SU-DHL-6 (cell line): ENCODE data around the gene TTK.

Experiments
- H2AFZ ChIP-seq: fragments of 200-600 bp; sonication (generic); 2 replicates; pipeline ENCODE4 v1.6.1; 2014; ENCODE audit warnings: low read depth, mild to moderate bottlenecking, moderate library complexity, mixed read lengths, antibody characterized with exemption, low read length; ENCODE audit not compliant: severe bottlenecking
- H3F3A ChIP-seq: fragments of 200-600 bp; shearing (Covaris generic); 2 replicates; pipeline ENCODE4 v1.6.0; 2016; ENCODE audit warnings: antibody characterized with exemption, mild to moderate bottlenecking; ENCODE audit not compliant: insufficient read depth
- H3K27ac ChIP-seq: fragments of 200-600 bp; sonication (generic); 2 replicates; pipeline ENCODE4 v1.5.1; 2016; ENCODE audit warnings: low read depth, mild to moderate bottlenecking, low read length, moderate library complexity, mixed read lengths
- H3K27me3 ChIP-seq: fragments of 200-600 bp; sonication (generic), shearing (Covaris generic); 2 replicates; pipeline ENCODE4 v1.6.0; 2014; ENCODE audit warnings: mild to moderate bottlenecking, low read length
- H3K36me3 ChIP-seq: fragments of 200-600 bp; sonication (generic); 2 replicates; pipeline ENCODE4 v1.6.1; 2014; ENCODE audit warnings: mild to moderate bottlenecking, low read length, mixed read lengths
- H3K4me2 ChIP-seq: fragments of 300-600, 200-600 bp; shearing (Covaris generic), sonication (generic); 2 replicates; pipeline ENCODE4 v1.6.0; 2014; ENCODE audit warnings: low read length, low read depth, mild to moderate bottlenecking; ENCODE audit not compliant: poor library complexity, severe bottlenecking
- H3K4me3 ChIP-seq: fragments of 200-600 bp; sonication (generic); 2 replicates; pipeline ENCODE4 v1.5.1; 2014; ENCODE audit warnings: antibody characterized with exemption, low read length, mild to moderate bottlenecking, mixed read lengths; ENCODE audit not compliant: insufficient read depth, poor library complexity, severe bottlenecking
- H3K79me2 ChIP-seq: fragments of 200-600 bp; sonication (generic); 2 replicates; pipeline ENCODE4 v1.6.1; 2014; ENCODE audit warnings: mild to moderate bottlenecking, low read length, moderate library complexity; ENCODE audit not compliant: insufficient read depth
- H3K9ac ChIP-seq: fragments of 200-600 bp; sonication (generic); 2 replicates; pipeline ENCODE4 v1.7.0; 2014; ENCODE audit warnings: mild to moderate bottlenecking, low read length
- H3K9me2 ChIP-seq: fragments of 200-600 bp; sonication (generic); replicated peaks from 2 replicates; pipeline ENCODE4 v1.6.1; 2014; ENCODE audit warnings: low read length; ENCODE audit not compliant: insufficient read depth
- H3K9me3 ChIP-seq: fragments of 200-600 bp; sonication (generic); 2 replicates; pipeline ENCODE4 v1.6.1; 2014; ENCODE audit warnings: low read length, mixed read lengths; ENCODE audit not compliant: insufficient read depth
- H4K20me1 ChIP-seq: fragments of 200-600 bp; sonication (generic); 2 replicates; pipeline ENCODE4 v1.6.1; 2014; ENCODE audit warnings: low read depth, mild to moderate bottlenecking, antibody characterized with exemption, low read length, moderate library complexity, mixed read lengths
- EZH2phosphoT487 ChIP-seq: fragments of 200-600 bp; sonication (generic), shearing (Covaris generic); conservative IDR thresholded peaks from 2 replicates; pipeline ENCODE4 v1.6.1; 2018; ENCODE audit warnings: mild to moderate bottlenecking, antibody characterized with exemption, low read length, moderate library complexity, mixed read lengths
- TF ChIP-seq, protein P1 (sequence below): fragments of 200-600 bp; sonication (generic); IDR thresholded peaks from one replicate; pipeline ENCODE4 v1.5.1; 2017; ENCODE audit warnings: antibody characterized with exemption, mild to moderate bottlenecking, low read length, moderate library complexity; ENCODE audit not compliant: insufficient read depth, poor library complexity, severe bottlenecking

TTK gene

DNA sequence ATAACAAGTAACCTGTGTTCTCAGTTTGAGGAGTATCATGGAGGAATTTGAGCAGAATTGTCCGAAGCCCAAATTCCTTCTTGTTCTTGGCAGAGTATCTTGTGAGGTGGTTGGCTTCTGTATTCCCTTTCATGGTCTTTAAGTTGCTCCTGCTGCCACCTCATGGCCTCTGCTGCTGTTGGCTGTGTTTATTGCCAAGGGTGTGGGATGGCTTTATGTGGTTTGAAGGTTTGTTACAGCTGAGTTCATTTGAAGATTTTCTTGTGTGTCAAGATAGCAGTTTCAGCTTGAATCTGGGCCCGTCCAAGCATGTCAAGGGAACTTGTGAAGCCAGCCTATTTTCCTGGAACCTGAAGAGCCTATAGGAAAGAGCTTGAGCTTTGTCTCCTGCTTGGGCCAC is 20.2 kb upstream of the TTK start:
- no peak overlapping the region for H2AFZ ChIP-seq

DNA sequence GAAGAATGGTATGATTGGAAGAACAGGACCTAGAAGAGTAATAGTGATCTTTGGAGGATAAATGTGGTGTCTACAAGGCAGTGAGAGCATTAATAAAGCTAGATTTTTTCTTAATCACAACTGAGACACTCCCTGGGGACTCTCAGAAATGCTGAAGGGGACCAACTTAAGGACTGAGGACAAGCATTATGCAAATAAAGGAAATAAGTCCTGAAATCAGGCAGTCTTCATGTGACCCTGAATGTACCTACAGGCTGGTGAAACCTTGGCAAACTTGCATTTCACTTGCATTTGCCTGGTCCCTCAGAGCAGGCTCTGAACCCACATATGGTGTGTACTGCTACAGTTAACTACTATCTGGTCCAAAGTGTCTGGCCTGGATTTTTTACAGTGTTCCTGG is 19.3 kb upstream of the TTK start:
- no peaks in the 10 kb centered on the region for H3K79me2 ChIP-seq
- H3K4me3 ChIP-seq, result no peak overlapping the region
- H3K9me3 ChIP-seq, result no peaks in the 10 kb centered on the region
- no peaks in the 10 kb centered on the region for H3K27me3 ChIP-seq
- no peak for TF ChIP-seq EZH2phosphoT487
- TF ChIP-seq, protein P1, sequence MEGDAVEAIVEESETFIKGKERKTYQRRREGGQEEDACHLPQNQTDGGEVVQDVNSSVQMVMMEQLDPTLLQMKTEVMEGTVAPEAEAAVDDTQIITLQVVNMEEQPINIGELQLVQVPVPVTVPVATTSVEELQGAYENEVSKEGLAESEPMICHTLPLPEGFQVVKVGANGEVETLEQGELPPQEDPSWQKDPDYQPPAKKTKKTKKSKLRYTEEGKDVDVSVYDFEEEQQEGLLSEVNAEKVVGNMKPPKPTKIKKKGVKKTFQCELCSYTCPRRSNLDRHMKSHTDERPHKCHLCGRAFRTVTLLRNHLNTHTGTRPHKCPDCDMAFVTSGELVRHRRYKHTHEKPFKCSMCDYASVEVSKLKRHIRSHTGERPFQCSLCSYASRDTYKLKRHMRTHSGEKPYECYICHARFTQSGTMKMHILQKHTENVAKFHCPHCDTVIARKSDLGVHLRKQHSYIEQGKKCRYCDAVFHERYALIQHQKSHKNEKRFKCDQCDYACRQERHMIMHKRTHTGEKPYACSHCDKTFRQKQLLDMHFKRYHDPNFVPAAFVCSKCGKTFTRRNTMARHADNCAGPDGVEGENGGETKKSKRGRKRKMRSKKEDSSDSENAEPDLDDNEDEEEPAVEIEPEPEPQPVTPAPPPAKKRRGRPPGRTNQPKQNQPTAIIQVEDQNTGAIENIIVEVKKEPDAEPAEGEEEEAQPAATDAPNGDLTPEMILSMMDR, result no peak
- H4K20me1 ChIP-seq, result no peaks in the 10 kb centered on the region
- H2AFZ ChIP-seq, result no peak overlapping the region
- H3K9ac ChIP-seq, result no peak overlapping the region
- no peaks in the 10 kb centered on the region for H3F3A ChIP-seq
- no peaks in the 10 kb centered on the region for H3K9me2 ChIP-seq
- H3K4me2 ChIP-seq, result no peak overlapping the region
- H3K36me3 ChIP-seq, result no peaks in the 10 kb centered on the region
- no peak overlapping the region for H3K27ac ChIP-seq

More for the DNA sequence above, 20.2 kb upstream of the TTK start:
- no peaks in the 10 kb centered on the region for H3F3A ChIP-seq
- no peaks in the 10 kb centered on the region for H3K79me2 ChIP-seq
- H3K9ac ChIP-seq, result no peak overlapping the region
- H3K36me3 ChIP-seq, result no peaks in the 10 kb centered on the region
- H4K20me1 ChIP-seq, result no peaks in the 10 kb centered on the region
- no peak overlapping the region for H3K27ac ChIP-seq
- H3K4me2 ChIP-seq, result no peak overlapping the region
- TF ChIP-seq EZH2phosphoT487, result no peak
- TF ChIP-seq, protein P1, result no peak
- H3K4me3 ChIP-seq, result no peak overlapping the region
- H3K9me2 ChIP-seq, result no peaks in the 10 kb centered on the region
- no peaks in the 10 kb centered on the region for H3K27me3 ChIP-seq
- no peaks in the 10 kb centered on the region for H3K9me3 ChIP-seq

DNA sequence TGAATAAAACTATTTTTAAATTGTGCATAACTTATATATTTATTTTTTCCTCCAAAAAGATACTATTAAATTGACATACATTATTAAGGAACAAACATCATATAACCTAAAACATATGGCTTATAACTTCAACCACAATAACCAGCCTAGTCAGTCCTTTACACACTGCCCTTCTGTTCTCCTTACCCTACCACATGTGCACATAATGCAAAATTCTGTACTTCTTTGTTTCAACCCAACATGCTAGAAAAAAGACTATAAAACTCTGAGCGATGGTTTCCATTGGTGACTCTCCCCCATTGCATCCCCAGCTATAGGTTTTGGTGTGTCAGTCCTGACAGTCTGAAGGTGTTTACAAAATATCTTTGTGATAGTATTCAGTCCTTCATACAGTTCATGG is 14.8 kb upstream of the TTK start:
- Histone ChIP-seq H3K4me2 (no peak overlapping the region), H4K20me1 (no peaks in the 10 kb centered on the region), H3K4me3 (no peak overlapping the region), H3K27ac (no peak overlapping the region), H3K9me3 (no peaks in the 10 kb centered on the region), H3K79me2 (no peaks in the 10 kb centered on the region), H3K27me3 (no peaks in the 10 kb centered on the region), H3K36me3 (no peaks in the 10 kb centered on the region), H2AFZ (no peak overlapping the region), H3F3A (no peaks in the 10 kb centered on the region), H3K9ac (no peak overlapping the region), H3K9me2 (no peaks in the 10 kb centered on the region)
- no peak for TF ChIP-seq EZH2phosphoT487
- TF ChIP-seq, protein P1, result no peak
